Measurements from ENCODE around the gene TNRC6C.
"Not testable (repeated sequence)": the region's sequence is repeated elsewhere in the genome, so short reads cannot be mapped to it uniquely, and the experiment has no call there.

Gene TNRC6C

DNA sequence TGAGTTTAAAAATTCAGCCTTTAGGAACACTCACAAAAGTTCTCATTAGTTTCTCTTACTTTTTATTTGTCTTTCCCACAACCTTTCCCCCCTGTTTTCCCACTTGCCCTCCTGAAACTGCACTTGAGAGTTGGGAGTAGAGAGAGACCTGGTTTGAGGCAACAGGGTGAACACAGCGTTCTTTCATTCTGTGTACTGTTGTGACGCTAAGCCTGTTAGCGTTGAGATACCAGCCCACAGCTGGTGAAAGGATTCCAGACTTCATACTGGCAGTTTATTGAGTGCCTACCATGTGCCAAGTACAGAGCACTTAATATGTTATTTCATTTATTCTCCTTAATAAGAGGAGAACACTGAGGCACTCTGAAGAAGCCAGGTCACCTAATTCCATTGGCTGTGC lies 10.3 kb downstream of the TNRC6C start:
- DNase-seq = no peak

DNA sequence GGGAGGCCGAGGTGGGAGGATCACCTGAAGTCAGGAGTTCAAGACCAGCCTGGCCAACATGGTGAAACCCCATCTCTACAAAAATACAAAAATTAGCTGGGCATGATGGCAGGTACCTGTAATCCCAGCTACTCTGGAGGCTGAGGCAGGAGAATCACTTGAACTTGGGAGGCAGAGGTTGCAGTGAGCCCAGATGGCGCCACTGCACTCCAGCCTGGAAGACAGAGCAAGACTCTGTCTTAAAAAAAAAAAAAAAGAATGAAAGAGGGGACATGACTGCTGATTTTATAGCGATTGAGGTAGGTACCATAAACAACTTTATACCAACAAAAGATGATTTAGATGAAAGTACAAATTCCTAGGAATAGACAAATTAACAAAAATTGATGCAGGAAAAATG lies 13.8 kb downstream of the TNRC6C start:
- DNase-seq = not testable (repeated sequence)

DNA sequence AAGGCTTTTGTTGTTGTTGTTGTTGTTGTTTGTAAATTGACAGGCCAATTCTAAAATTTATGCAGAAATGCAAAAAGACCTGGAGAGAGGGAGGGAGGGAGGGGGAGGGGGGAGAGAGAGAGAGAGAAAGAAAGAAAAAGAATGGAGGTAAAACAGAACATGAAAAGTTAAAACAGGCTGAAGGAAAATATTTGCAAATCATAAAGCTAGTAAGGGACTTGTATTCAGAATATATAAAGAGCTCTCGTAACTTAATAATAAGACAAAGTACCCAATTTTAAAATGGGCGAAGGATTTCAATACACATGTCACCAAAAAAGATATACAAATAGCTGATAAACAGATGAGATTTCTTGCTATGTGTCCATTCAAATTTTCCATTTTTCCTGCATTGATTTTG lies 15.4 kb downstream of the TNRC6C start:
- no peak for DNase-seq

DNA sequence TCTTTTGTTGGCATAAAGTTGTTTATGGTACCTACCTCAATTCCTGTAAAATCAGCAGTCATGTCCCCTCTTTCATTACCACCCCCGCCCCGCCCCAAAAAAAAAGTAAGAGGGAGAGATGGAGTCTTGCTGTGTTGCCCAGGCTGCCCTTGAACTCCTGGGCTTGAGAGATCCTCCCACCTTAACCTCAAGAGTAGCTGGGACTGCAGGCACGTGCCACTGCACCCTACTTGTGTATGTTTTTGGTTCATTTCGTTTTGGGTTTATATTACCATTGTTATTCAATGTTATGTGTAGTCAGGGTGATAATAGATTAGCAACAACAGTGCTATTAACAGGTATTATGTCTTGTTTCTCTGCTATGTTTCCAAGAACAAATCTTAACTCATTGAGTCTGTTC lies 15.9 kb downstream of the TNRC6C start:
- no peak for DNase-seq

DNA sequence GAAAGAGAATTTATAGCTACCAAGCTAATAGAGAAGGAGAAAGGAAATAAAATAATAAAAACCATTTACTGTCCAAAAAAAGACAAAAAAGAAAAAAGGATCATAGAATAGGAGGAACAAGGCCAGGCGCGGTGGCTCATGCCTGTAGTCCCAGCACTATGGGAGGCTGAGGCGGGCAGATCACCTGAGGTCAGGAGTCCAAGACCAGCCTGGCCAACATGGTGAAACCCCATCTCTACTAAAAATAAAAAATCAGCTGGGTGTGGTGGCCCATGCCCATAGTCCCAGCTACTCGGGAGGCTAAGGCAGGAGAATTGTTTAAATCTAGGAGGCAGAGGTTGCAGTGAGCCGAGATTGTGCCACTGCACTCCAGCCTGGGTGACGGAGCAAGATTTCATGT lies 23.9 kb downstream of the TNRC6C start:
- not testable (repeated sequence) for DNase-seq

- DNase-seq = no peak
These were observed 31.8 kb downstream of the TNRC6C start for GRCh38 chr17:77990301-77990700.

DNA sequence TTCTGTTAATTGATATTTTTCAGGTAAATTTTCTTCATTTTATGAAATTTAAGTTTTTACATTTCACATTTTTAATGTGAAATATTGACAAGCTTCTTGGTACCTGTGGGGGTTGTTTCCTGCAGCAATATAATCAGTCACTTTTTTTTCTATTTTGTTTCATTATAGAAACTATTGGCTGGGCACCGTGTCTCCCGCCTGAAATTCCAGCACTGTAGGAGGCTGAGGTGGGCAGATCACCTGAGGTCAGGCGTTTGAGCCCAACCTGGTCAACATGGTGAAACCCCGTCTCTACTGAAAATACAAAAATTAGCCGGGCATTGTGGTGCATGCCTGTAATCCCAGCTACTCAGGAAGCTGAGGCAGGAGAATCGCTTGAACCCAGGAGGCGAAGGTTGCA lies 35.2 kb downstream of the TNRC6C start:
- not testable (repeated sequence) for DNase-seq

- no peak for DNase-seq
These were observed 36.8 kb downstream of the TNRC6C start for GRCh38 chr17:77995146-77995852.

DNA sequence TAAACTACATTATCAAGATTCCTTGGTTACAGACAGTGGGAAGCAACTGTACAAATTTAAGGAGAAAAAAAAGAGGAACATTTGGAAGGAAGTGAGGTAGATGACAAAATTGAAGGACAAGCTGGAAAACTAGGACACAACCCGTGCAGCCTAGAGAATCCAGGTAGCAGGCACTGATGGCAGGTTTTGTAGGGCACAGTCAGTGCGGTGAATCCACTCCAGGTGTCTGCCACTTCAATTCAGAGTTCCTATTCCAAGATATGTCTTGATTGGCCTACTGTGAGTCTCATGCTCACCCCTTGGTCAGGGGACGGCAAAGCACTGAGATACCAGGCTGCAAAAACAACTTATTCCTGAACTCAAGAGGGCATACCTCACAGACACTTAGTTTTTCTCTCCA lies 37.8 kb downstream of the TNRC6C start:
- no peak for DNase-seq

DNA sequence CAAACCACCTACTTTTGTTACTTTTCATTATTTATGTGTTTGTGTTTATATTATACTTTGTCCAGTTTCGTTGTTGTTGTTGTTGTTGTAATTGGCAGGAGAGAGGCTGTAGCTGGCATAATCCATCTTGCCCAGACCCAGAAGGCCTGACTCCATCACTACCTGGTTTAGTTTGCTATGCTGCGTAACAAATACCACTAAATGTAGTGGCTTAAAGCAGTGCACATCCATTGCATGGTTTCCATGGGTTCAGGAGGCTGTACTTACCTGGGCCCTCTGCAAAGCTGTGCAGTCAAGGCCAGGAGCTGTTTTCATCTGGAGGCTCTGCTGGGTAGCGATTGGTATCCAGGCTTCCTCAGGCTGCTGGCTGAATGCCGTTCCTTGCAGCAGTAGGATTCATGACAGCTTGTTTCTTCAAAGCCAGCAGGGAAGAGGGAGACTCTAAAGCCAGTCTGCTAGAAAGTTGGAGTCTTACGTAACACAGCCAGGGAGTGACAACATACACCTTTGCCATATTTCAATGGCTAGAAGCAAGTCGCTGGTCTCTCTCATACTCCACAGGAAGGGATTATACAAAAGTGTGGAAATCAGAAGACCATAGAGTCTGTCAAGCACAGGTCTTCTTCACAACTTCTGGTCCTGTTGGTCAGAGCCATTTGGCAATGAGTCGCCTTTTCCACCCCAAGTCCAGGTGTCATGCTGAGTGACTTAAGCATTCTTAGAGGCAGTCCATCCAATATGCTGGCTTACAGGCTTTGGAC lies 41.1 kb downstream of the TNRC6C start:
- DNase-seq = no peak

DNA sequence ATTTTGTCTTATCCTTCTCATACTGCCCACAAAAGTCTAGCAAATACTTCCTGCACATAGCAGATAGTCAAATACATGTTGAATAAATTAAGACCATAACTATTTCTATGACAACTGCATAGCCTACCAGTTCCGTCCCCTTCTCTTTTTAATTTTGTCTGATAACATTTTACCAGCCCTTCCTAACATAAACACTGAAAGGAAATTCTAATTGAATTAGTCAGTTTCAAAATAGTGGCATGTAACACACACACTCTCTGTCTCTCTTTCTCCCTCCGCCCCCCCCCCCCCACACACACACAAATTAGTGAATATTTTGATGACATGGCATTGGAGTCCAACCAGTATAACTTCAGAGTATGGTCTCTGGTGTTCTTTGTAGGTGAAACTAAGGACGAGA lies 41.8 kb downstream of the TNRC6C start:
- no peak for DNase-seq

DNA sequence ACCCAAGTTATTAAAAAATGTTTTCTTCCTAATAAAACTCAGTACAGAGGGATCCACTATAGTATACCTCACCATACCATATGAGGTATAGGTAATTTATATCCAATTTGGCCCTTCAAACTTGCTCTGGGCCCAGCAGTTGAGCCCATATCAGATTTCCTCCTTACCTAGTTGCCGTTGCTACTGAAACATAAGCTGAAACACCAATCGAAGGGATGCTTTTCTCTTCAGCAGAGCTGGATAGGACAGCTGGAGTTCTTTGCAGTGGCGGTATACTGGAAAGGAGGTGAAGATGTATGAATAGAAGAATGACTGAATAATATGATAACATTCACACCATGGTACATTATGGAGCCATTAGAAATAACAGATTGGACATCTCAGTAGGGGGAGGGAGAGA lies 42.7 kb downstream of the TNRC6C start:
- no peak for DNase-seq

- no peak for DNase-seq
These were observed 43.1 kb downstream of the TNRC6C start for GRCh38 chr17:78001612-78002011.

GRCh38 chr17:78002166-78002565 lies 43.7 kb downstream of the TNRC6C start:
- no peak for DNase-seq

- DNase-seq = no peak
These were observed 47.1 kb downstream of the TNRC6C start for GRCh38 chr17:78005452-78006171.

DNA sequence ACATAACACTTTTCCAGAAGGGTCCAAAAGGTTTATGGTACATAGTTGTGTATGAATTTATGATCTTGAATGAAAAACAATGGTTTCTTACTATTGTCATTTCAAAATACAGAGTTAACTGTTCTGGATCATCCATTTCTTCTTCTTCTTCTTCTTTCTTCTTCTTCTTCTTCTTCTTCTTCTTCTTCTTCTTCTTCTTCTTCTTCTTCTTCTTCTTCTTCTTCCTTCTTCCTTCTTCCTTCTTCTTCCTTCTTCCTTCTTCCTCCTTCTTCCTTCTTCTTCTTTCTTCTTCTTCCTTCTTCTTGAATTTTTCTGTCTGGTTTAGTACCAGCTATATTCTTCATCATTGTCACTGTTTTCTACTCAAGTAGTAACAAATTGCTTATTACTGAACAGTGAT lies 47.8 kb downstream of the TNRC6C start:
- no peak for DNase-seq

- no peak for DNase-seq
These were observed 49.1 kb downstream of the TNRC6C start for GRCh38 chr17:78007647-78008046.

- no peak for DNase-seq
These were observed 52.3 kb downstream of the TNRC6C start for GRCh38 chr17:78010759-78011158.

- no peak for DNase-seq
These were observed 53.9 kb downstream of the TNRC6C start for GRCh38 chr17:78012428-78012827.

- peak in 1 of 2 experiments; percentile 62 for DNase-seq
These were observed 55.4 kb downstream of the TNRC6C start for GRCh38 chr17:78013683-78014467.

- no peak for DNase-seq
These were observed 56.1 kb downstream of the TNRC6C start for GRCh38 chr17:78014646-78015045.

GRCh38 chr17:78016852-78017251 lies 58.3 kb downstream of the TNRC6C start:
- DNase-seq = no peak

DNA sequence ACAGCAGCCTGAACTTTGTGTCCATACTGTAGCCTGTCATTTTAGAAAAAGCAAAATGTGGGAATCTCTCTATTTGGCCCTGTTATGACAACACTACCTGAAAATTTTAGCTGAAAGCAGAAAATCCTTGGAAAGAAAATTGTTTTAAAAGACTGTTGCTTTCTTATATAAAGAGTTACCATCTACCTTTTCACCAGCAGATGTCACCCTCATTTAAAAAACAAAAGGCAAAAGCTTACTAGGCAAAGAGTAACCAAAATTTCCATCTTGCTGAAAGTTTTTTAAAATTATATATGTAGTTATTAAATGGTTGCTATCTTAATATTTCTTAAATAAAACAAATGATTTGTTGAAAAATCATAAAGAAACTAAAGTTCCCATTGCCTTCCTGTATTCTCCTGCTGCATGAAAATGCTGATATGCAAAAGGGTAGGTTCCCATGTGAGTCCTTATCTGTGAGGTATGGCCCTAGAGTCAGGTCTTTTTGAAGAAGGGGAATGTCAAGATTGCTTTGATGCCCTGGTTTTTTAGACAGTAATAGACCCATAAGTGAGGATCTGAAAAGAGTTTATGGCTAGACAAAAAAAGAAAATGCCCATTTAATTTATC lies 61.0 kb downstream of the TNRC6C start:
- DNase-seq = peak in 1 of 2 experiments; percentile 45
